Hypothalamus (tissue), 51 donors: ENCODE data around the gene PRIMPOL.
A peak's percentile ranks its signal among the peaks of the same experiment; 100 is the strongest.
"Not testable (repeated sequence)": the region's sequence is repeated elsewhere in the genome, so short reads cannot be mapped to it uniquely, and the experiment has no call there.

ENCODE experiments used
- DNase-seq, 51 donors: peaks; one replicate each; lab custom pipeline; 2025; lab: John Stamatoyannopoulos, UW

The PRIMPOL gene

DNA sequence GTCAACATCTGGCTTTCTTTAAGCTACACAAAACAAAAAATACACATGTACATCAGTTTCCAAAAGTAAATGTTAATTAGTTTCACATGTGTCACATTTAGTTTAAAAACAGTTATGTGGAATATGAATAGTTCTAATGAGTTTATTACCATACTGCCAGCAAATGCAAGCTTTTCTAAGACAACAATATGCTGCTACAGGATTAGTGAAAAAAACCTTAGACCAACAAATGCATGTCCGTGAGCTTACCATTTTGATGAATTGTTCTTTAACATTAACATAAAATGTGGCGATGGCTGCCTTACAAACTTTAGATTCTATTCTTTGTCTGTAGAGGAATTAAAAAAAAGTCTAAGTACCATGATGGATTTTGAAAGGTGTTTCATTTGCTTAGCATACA lies 52.6 kb downstream of the PRIMPOL start:
- no peak for DNase-seq

- no peak for DNase-seq
Observed at GRCh38 chr4:184705692-184706091, 56.2 kb downstream of the PRIMPOL start.

GRCh38 chr4:184706453-184706852 lies 56.9 kb downstream of the PRIMPOL start:
- no peak for DNase-seq

DNA sequence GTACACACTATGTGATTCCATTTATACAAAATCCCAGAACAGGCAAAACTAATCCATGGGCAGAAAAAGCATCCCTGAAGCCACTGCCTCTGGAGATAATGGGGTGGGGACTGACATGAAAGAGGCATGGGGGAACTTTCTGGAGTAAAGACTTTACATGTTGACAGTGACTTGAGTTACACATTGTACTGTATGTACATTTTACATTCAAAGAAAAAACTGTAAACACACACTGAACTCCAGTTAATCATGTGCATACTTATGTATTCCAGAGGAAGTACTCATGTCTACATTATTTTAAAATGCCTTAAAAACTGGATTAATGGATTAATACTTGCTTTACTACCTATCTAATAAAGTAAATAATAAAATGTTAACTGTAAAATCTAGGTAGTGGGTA lies 62.8 kb downstream of the PRIMPOL start:
- DNase-seq = no peak

DNA sequence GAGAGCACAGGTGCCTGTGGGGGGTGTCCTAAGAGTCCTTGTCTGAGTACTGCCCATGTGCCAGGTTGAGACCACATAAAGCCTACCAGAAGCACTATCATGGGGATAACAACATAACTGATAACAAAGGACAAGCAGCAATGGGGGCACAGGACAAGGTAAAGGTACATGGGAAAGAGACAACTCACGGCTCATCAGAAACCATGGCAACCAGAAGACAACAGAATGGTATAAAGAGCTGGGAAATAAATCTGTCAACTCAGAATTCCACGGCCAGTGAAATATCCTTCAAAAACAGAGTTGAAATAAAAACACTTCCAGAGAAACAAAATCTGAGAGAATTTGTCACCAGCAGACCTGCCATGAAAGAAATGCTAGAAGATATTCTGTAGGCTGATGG lies 64.3 kb downstream of the PRIMPOL start:
- DNase-seq = no peak

GRCh38 chr4:184715526-184715925 lies 66.0 kb downstream of the PRIMPOL start:
- no peak for DNase-seq

- DNase-seq = no peak
Observed at GRCh38 chr4:184719407-184719806, 69.9 kb downstream of the PRIMPOL start.

DNA sequence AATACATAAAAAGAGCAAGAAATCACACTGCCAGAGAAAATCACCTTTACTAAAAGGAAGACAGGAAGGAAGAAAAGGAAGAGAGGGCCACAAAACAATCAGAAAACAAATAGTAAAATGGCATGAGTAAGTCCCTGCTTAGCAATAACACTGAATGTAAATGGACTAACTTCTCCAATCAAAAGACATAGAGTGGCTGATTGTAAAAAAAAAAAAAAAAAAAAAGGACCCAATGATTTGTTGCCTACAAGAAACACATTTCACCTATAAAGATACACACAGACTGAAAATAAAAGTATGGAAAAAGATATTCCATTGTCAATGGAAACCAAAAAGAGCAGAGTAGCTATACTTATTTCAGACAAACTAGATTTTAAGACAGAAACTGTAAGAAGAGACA lies 71.7 kb downstream of the PRIMPOL start:
- no peak for DNase-seq

GRCh38 chr4:184722798-184723197 lies 73.3 kb downstream of the PRIMPOL start:
- no peak for DNase-seq

DNA sequence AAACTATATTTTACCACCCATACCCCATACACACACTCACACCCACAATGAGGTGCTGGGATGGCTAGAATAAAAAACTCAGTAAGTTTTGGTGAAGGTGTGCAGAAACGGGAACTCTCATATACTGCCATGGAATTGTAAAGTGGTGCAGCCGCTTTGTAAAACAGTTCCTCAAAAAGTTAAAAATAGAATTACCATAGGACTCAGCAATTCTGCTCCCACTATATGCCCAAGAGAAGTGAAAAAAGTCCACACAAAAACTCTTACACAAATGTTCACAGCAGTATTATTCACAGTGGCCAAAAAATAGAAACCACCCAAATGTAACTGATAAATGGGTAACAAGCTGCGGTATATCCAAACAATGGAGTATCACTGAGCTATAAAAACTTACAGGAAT lies 77.9 kb downstream of the PRIMPOL start:
- no peak for DNase-seq

DNA sequence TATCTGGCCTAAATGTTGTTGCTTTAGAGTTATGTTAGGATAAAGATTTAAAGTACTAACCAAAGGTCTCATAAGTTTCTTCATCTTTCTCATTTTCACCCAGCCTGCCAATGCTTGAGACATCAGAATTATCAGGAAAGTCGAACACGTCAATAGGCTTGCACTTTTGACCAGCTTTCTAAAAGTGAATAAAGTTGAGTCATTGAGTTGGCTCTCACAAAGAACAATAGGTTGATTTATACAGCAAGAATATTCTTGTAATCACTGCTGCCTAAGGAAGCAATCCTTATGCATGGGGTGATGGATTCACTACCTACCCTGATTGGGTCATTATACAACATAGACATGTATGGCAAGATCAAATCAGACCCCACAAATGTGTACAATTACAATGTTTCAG lies 79.3 kb downstream of the PRIMPOL start:
- no peak for DNase-seq

- no peak for DNase-seq
Observed at GRCh38 chr4:184729946-184730345, 80.4 kb downstream of the PRIMPOL start.

GRCh38 chr4:184731056-184731455 lies 81.5 kb downstream of the PRIMPOL start:
- no peak for DNase-seq

DNA sequence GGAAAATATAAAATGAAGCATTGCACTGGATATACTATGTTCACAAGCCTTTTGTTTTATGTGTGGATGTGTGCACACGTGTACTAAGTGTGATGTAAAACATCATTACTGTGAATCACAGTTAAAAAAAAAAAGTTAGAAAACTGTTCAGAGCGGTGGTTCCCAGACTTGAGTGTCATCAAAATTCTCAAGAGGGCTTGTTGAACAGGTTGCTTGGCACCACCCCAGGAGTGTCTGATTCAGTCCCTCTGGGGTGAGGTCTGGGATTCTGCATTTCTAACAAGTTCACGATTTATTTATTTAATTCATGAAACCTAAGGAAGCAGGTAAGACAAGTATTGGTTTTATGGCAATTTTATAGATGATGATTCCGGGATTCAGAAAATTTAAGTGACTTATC lies 82.6 kb downstream of the PRIMPOL start:
- DNase-seq = no peak

DNA sequence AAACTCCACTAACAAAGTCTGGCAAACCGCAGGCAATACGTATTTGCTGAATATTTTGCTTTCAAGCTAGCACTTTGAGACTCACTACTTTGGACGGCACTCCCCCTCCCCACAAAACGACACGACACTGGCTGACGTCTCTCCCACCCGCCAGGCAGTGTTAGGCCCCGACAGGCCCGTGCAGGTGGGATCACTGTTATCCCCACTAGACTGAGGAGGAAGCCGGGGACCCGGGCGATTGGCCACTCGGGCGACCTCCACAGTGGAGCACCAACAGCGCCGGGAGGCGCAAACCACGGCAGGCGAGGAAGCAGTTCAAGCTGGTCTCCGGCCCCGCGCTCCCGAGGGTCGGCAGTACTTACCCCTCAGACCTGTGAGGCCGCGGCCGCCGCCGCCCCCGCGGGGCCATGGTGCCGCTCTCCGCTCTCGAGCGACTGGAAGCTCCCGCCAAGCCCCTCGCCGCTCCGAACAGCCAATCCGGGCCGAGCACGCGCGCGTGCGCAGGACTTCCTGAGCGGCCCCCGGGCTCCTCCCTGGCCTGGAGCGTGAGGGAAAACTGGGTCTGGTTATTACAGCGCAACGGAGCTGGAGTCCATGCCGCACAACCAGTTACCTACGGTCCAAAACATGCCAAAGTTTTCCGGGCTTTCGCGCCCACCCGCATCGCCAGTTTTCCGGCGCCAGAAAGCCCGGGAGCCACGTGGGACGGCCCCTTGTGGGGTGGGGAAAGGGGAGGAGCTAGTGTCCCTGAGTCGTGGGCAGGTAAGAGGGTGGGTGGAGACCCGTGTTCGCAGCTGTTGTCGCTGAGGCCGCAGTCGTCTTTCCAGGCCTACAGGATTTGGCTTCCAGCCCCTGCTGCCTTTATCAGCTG lies 84.4 kb downstream of the PRIMPOL start, which contains the start of gene CENPU:
Gene CENPU, minus strand, starts transcription at position 443 of the 871 bp plus-strand sequence. Its CDS starts 34 bp downstream, at position 409.
- DNase-seq = peak; percentile 81 to 98 (median 94)

DNA sequence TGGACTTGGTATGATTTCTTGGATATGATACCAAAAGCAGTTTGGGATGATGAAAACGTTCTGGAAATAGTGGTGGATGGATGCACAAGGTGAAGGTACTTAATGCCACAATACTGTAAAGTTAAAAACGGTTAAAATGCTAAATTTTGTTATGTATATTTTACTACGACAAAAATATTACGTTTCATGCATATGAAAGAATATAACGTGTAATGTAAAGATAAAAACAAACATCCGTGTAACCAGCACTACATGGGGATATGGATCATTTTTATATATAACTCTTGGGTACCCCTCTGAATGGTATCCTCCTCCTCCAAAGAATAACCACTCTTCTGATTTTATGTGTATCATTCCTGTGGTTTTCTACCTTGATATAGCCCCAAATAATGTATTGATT lies 85.2 kb downstream of the PRIMPOL start:
- DNase-seq = no peak

- not testable (repeated sequence) for DNase-seq
Observed at GRCh38 chr4:184739575-184739974, 90.0 kb downstream of the PRIMPOL start.

GRCh38 chr4:184740980-184741391 lies 91.4 kb downstream of the PRIMPOL start:
- DNase-seq = no peak

- not testable (repeated sequence) for DNase-seq
Observed at GRCh38 chr4:184741651-184742050, 92.1 kb downstream of the PRIMPOL start.

GRCh38 chr4:184743650-184744049 lies 94.1 kb downstream of the PRIMPOL start:
- no peak for DNase-seq

DNA sequence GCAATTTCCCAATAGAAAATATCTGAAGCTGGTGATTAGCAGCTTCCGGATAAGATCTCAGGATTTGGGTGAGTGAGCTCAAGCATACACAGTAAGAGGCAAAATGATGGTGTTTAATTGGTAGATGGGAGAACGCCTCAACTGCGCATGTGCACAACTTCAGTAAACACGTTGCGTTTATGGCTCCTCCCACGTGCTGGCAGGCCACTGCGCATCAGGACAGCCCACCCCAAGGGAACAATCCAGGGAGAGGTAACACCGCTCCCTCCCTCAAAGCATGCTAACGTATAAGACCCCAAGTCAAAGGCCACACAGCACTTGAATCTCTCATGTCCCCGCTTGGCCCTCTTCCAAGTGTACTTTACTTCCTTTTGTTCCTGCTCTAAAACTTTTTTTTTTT lies 94.7 kb downstream of the PRIMPOL start:
- DNase-seq = no peak
